ENCODE measurements around the gene PNRC2. TPM values are rescaled to one million over a fixed set of nuclear protein-coding genes. Genes with fewer than 3 reads are reported as not detected.
"Not testable (repeated sequence)": the region's sequence is repeated elsewhere in the genome, so short reads cannot be mapped to it uniquely, and the experiment has no call there.

PNRC2 gene
- total and polyA plus RNA-seq, 12 donors: 57.6 to 187 (median 136) TPM

- H3K27me3 ChIP-seq: no peaks in the 10 kb centered on the region
- no peak overlapping the region for H3K4me3 ChIP-seq
- TF ChIP-seq CTCF (IDR thresholded peaks at IDR 0.05) (no peak), POLR2A (IDR thresholded peaks at IDR 0.05) (no peak)
- H3K9me3 ChIP-seq (replicated peaks in 1 of 3): no peaks in the 10 kb centered on the region
- no peak overlapping the region for H3K27ac ChIP-seq
- no peaks in the 10 kb centered on the region for H3K36me3 ChIP-seq (replicated peaks in 1 of 2)
- DNase-seq: no peak
- peaks cover 0 to 3% of the 10 kb centered on the region in 2 donors for H3K4me1 ChIP-seq (replicated peaks in 1 of 2)
- intact Hi-C loops (cut with DNase I): no loop called here
Measured at GRCh38 chr1:24007079-24007478, 47.5 kb downstream of the PNRC2 start.

- H3K27ac ChIP-seq, H3K27me3 ChIP-seq, H3K4me3 ChIP-seq: not testable (repeated sequence)
Measured at GRCh38 chr1:24008574-24009184, 49.1 kb downstream of the PNRC2 start.

GRCh38 chr1:24009406-24009805, 49.8 kb downstream of the PNRC2 start:
- Histone ChIP-seq H3K27ac (no peak overlapping the region), H3K9me3 (replicated peaks in 1 of 3) (no peaks in the 10 kb centered on the region), H3K27me3 (no peaks in the 10 kb centered on the region), H3K4me3 (no peak overlapping the region), H3K4me1 (replicated peaks in 1 of 2) (peaks cover 0 to 3% of the 10 kb centered on the region in 2 donors), H3K36me3 (replicated peaks in 1 of 2) (no peaks in the 10 kb centered on the region)
- intact Hi-C loops (cut with DNase I): no loop called here
- no peak for TF ChIP-seq CTCF (IDR thresholded peaks at IDR 0.05)
- no peak for TF ChIP-seq POLR2A (IDR thresholded peaks at IDR 0.05)
- WGBS, 4 donors: 80 to 100% (median 90%) methylated on average over 1 of the region's 1 CpG
- DNase-seq: no peak

More at GRCh38 chr1:24008574-24009184, 49.1 kb downstream of the PNRC2 start:
- intact Hi-C loops (cut with DNase I); H3K4me1 ChIP-seq (replicated peaks in 1 of 2); DNase-seq; H3K36me3 ChIP-seq (replicated peaks in 1 of 2); H3K9me3 ChIP-seq (replicated peaks in 1 of 3): not testable (repeated sequence)
- 22 to 56% (median 44%) methylated on average over 2 to 3 of the region's 3 CpGs for WGBS, 4 donors

GRCh38 chr1:24010650-24011049, 51.0 kb downstream of the PNRC2 start:
- no peak for TF ChIP-seq CTCF (IDR thresholded peaks at IDR 0.05)
- no peak for TF ChIP-seq POLR2A (IDR thresholded peaks at IDR 0.05)
- 67 to 82% (median 81%) methylated on average over 3 of the region's 5 CpGs for whole genome bisulfite sequencing, 4 donors
- no peak overlapping the region for H3K27ac ChIP-seq
- H3K36me3 ChIP-seq (replicated peaks in 1 of 2): no peaks in the 10 kb centered on the region
- H3K4me3 ChIP-seq: no peak overlapping the region
- DNase-seq: no peak
- no peaks in the 10 kb centered on the region for H3K9me3 ChIP-seq (replicated peaks in 1 of 3)
- intact Hi-C loops (cut with DNase I): no loop called here
- no peaks in the 10 kb centered on the region for H3K27me3 ChIP-seq
- H3K4me1 ChIP-seq (replicated peaks in 1 of 2): peaks cover 0 to 3% of the 10 kb centered on the region in 2 donors

- H3K27ac ChIP-seq; DNase-seq; H3K4me3 ChIP-seq; H3K27me3 ChIP-seq; H3K36me3 ChIP-seq (replicated peaks in 1 of 2); intact Hi-C loops (cut with DNase I); H3K9me3 ChIP-seq (replicated peaks in 1 of 3): not testable (repeated sequence)
- 90 to 97% (median 93%) methylated on average over 8 of the region's 8 CpGs for WGBS, 4 donors
- H3K4me1 ChIP-seq (replicated peaks in 1 of 2): peaks cover 6 to 12% of the 10 kb centered on the region in 2 donors
Measured at GRCh38 chr1:24012878-24013277, 53.2 kb downstream of the PNRC2 start.

MicroRNAs encoded within 50 kb of the gene (microRNA counts, 767-probe panel; counts per million panel counts)
- 0 counts per million in 2 donors for microRNA hsa-miR-378f

Small RNA genes lying within 50 kb of the gene (microRNA-seq; reads per million reads assigned to microRNA genes)
- 0 to 0.45 (median 0) reads per million in 3 donors for gene MIR378F

Small RNA genes lying within 50 kb of the gene (small RNA-seq; reads per million reads assigned to genes)
- 0 reads per million in 2 donors for gene MIR378F

Other genes with a start within 250 kb of the PNRC2 start
- 10 to 100 TPM; 28.0 to 44.7 (median 30.9) TPM for gene ELOA, start 216.4 kb upstream of the PNRC2 start, total RNA-seq
- gene ELOA, start 216.4 kb upstream of the PNRC2 start, polyA plus RNA-seq: 10 to 100 TPM; 11.5 to 37.8 (median 15.1) TPM
- gene PITHD1, start 181.4 kb upstream of the PNRC2 start, total RNA-seq: 10 to 100 TPM; 54.9 to 98.0 (median 64.4) TPM
- gene PITHD1, start 181.4 kb upstream of the PNRC2 start, polyA plus RNA-seq: 100 to 1,000 TPM in 1 of 3 donors, 10 to 100 TPM in 2; 41.9 to 104 (median 52.4) TPM
- gene LYPLA2, start 168.7 kb upstream of the PNRC2 start, total RNA-seq: 10 to 100 TPM; 44.0 to 91.3 (median 54.2) TPM
- 10 to 100 TPM; 26.0 to 55.1 (median 48.5) TPM for gene LYPLA2, start 168.7 kb upstream of the PNRC2 start, polyA plus RNA-seq
- 10 to 100 TPM; 17.8 to 58.5 (median 29.5) TPM for gene GALE, start 159.1 kb upstream of the PNRC2 start, total RNA-seq
- gene GALE, start 159.1 kb upstream of the PNRC2 start, polyA plus RNA-seq: 10 to 100 TPM; 12.0 to 80.8 (median 59.4) TPM
- 100 to 1,000 TPM in 3 of 9 donors, 10 to 100 TPM in 6; 53.9 to 134 (median 96.5) TPM for gene HMGCL, start 134.4 kb upstream of the PNRC2 start, total RNA-seq
- 10 to 100 TPM; 38.8 to 83.2 (median 43.3) TPM for gene HMGCL, start 134.4 kb upstream of the PNRC2 start, polyA plus RNA-seq
- 100 to 1,000 TPM in 1 of 9 donors, 10 to 100 TPM in 8; 53.6 to 109 (median 74.7) TPM for gene FUCA1, start 91.5 kb upstream of the PNRC2 start, total RNA-seq
- 10 to 100 TPM; 17.9 to 59.0 (median 34.1) TPM for gene FUCA1, start 91.5 kb upstream of the PNRC2 start, polyA plus RNA-seq
- gene CNR2, start 46.5 kb upstream of the PNRC2 start, total RNA-seq: under 1 TPM in 2 of 9 donors, not detected in 7; 0.06 to 0.09 TPM
- under 1 TPM in 1 of 3 donors, not detected in 2; 0.08 TPM for gene CNR2, start 46.5 kb upstream of the PNRC2 start, polyA plus RNA-seq
- 100 to 1,000 TPM in 7 of 9 donors, 10 to 100 TPM in 2; 65.8 to 185 (median 107) TPM for gene SRSF10, start 20.5 kb downstream of the PNRC2 start, total RNA-seq
- gene SRSF10, start 20.5 kb downstream of the PNRC2 start, polyA plus RNA-seq: 100 to 1,000 TPM in 1 of 3 donors, 10 to 100 TPM in 2; 90.0 to 190 (median 99.0) TPM
- gene MYOM3, start 152.3 kb downstream of the PNRC2 start, total RNA-seq: 1 to 10 TPM in 1 of 9 donors, under 1 TPM in 8; 0.11 to 7.0 (median 0.18) TPM
- under 1 TPM; 0.09 to 0.40 (median 0.30) TPM for gene MYOM3, start 152.3 kb downstream of the PNRC2 start, polyA plus RNA-seq
- gene IL22RA1, start 183.3 kb downstream of the PNRC2 start, total RNA-seq: under 1 TPM in 7 of 9 donors, not detected in 2; 0.06 to 0.76 (median 0.28) TPM
- gene IL22RA1, start 183.3 kb downstream of the PNRC2 start, polyA plus RNA-seq: under 1 TPM; 0.13 to 0.73 (median 0.24) TPM
- gene IFNLR1, start 227.5 kb downstream of the PNRC2 start, total RNA-seq: 10 to 100 TPM in 1 of 9 donors, 1 to 10 TPM in 8; 2.0 to 11.5 (median 4.2) TPM
- gene IFNLR1, start 227.5 kb downstream of the PNRC2 start, polyA plus RNA-seq: 1 to 10 TPM; 1.8 to 4.0 (median 2.7) TPM